Activated T-cell treated with anti-CD3 and anti-CD28 coated beads, Interleukin-2, amount 50 U/mL, for 72 hours (primary cell): ENCODE measurements around the gene ZNF682. TPM values are rescaled to one million over a fixed set of nuclear protein-coding genes. Genes with fewer than 3 reads are reported as not detected.
"Not testable (repeated sequence)": the region's sequence is repeated elsewhere in the genome, so short reads cannot be mapped to it uniquely, and the experiment has no call there.

ENCODE experiments used
- ATAC-seq, 2 donors: fragments of 150-1000 bp; cut with Tn5 transposase; replicated peaks in 1 of 2; 2 replicates each; pipeline ENCODE4 v1.10.0; 2021; ENCODE audit warnings: moderate library complexity in 2 of 2, mild to moderate bottlenecking in 1 of 2
- DNase-seq, 2 donors: peaks; one replicate each; pipeline ENCODE4 v3.0.0; 2021 to 2022; ENCODE audit warnings: mixed read lengths in 1 of 2
- H3K27ac Mint-ChIP-seq: one replicate; pipeline ENCODE4 v1.8.0; 2022; ENCODE audit warnings: mild to moderate bottlenecking, moderate library complexity, mixed read lengths
- H3K27me3 Mint-ChIP-seq: one replicate; pipeline ENCODE4 v1.8.0; 2022; ENCODE audit warnings: low read depth, mixed read lengths
- H3K36me3 Mint-ChIP-seq, 2 donors: one replicate each; pipeline ENCODE4 v1.8.0; 2022; ENCODE audit warnings: mixed read lengths in 2 of 2, mild to moderate bottlenecking in 1 of 2; ENCODE audit not compliant: insufficient read depth in 2 of 2
- H3K4me1 Mint-ChIP-seq: one replicate; pipeline ENCODE4 v1.8.0; 2022; ENCODE audit warnings: low read depth, mixed read lengths
- H3K4me3 Mint-ChIP-seq, 2 donors: one replicate each; pipeline ENCODE4 v1.8.0; 2022; ENCODE audit warnings: mild to moderate bottlenecking in 2 of 2, mixed read lengths in 2 of 2, moderate library complexity in 2 of 2
- H3K9me3 Mint-ChIP-seq, 2 donors: one replicate each; pipeline ENCODE4 v1.8.0; 2022; ENCODE audit warnings: mixed read lengths in 2 of 2
- total RNA-seq, 2 donors: library from RNA; stranded (reverse); gene quantifications; one replicate each; pipeline ENCODE4 v1.2.3, GENCODE V29; 2022

ZNF682 gene
- total RNA-seq, 2 donors from 2014 or later = 13.3 to 14.1 TPM

- not testable (repeated sequence) for H3K27me3 Mint-ChIP-seq, H3K27ac Mint-ChIP-seq, ATAC-seq
Observed at GRCh38 chr19:19959151-19959799, 80.0 kb downstream of the ZNF682 start.

GRCh38 chr19:19957766-19958165 lies 81.5 kb downstream of the ZNF682 start:
- H3K4me3 Mint-ChIP-seq, H3K27me3 Mint-ChIP-seq, H3K27ac Mint-ChIP-seq, H3K36me3 Mint-ChIP-seq, ATAC-seq, DNase-seq, H3K9me3 Mint-ChIP-seq, H3K4me1 Mint-ChIP-seq: not testable (repeated sequence)

More at GRCh38 chr19:19959151-19959799, 80.0 kb downstream of the ZNF682 start:
- H3K36me3 Mint-ChIP-seq, H3K9me3 Mint-ChIP-seq, H3K4me1 Mint-ChIP-seq: not testable (repeated sequence)
- H3K4me3 Mint-ChIP-seq = peak overlapping the region; percentile 54 to 65
- DNase-seq = peak; percentile 77 to 79

GRCh38 chr19:19956434-19957075 lies 82.8 kb downstream of the ZNF682 start:
- no peak for ATAC-seq
- Mint-ChIP-seq H3K27ac (no peak overlapping the region), H3K36me3 (no peaks in the 10 kb centered on the region), H3K27me3 (no peaks in the 10 kb centered on the region), H3K4me1 (peaks cover 8% of the 10 kb centered on the region), H3K4me3 (no peak overlapping the region), H3K9me3 (no peaks in the 10 kb centered on the region)
- DNase-seq = no peak

- DNase-seq = no peak
- Mint-ChIP-seq H3K4me3 (no peak overlapping the region), H3K27ac (no peak overlapping the region)
Observed at GRCh38 chr19:19955208-19955607, 84.1 kb downstream of the ZNF682 start.

More at GRCh38 chr19:19955208-19955607, 84.1 kb downstream of the ZNF682 start:
- H3K36me3 Mint-ChIP-seq = no peaks in the 10 kb centered on the region
- no peaks in the 10 kb centered on the region for H3K9me3 Mint-ChIP-seq
- ATAC-seq = no peak
- H3K4me1 Mint-ChIP-seq = peaks cover 8% of the 10 kb centered on the region
- no peaks in the 10 kb centered on the region for H3K27me3 Mint-ChIP-seq

Other genes starting within 250 kb of the ZNF682 start
- 10 to 100 TPM; 66.0 to 68.9 TPM for gene ZNF506, start 217.8 kb downstream of the ZNF682 start, total RNA-seq
- gene ZNF253, start 173.6 kb downstream of the ZNF682 start, total RNA-seq = 10 to 100 TPM; 23.8 to 30.8 TPM
- 10 to 100 TPM; 18.8 to 23.5 TPM for gene ZNF93, start 138.6 kb downstream of the ZNF682 start, total RNA-seq
- 10 to 100 TPM; 21.8 to 26.8 TPM for gene ZNF90, start 38.5 kb upstream of the ZNF682 start, total RNA-seq
- gene ZNF486, start 127.7 kb upstream of the ZNF682 start, total RNA-seq = 10 to 100 TPM; 14.0 to 17.3 TPM